Neuronal stem cell (in vitro differentiated cells): Measurements from ENCODE around the gene CDK5R1.
A peak's percentile ranks its signal among the peaks of the same experiment; 100 is the strongest.

Experiments used
- DNase-seq: peaks from one replicate; pipeline ENCODE4 v3.0.0-alpha.2; 2013; ENCODE audit warnings: low spot score
- H2AFZ ChIP-seq: one replicate; pipeline ENCODE4 v1.6.1; 2013; ENCODE audit warnings: mild to moderate bottlenecking, low read length, inconsistent platforms
- H2AK5ac ChIP-seq: 2 replicates; pipeline ENCODE4 v1.6.1; 2013; ENCODE audit warnings: low read depth, mild to moderate bottlenecking, inconsistent platforms, low read length, moderate library complexity, mixed read lengths
- H2BK120ac ChIP-seq: 2 replicates; pipeline ENCODE4 v1.6.1; 2013; ENCODE audit warnings: low read depth, mild to moderate bottlenecking, inconsistent platforms, low read length, moderate library complexity, mixed read lengths
- H2BK12ac ChIP-seq: one replicate; pipeline ENCODE4 v1.6.1; 2013; ENCODE audit warnings: low read length, inconsistent platforms
- H2BK15ac ChIP-seq: 2 replicates; pipeline ENCODE4 v1.6.1; 2013; ENCODE audit warnings: mild to moderate bottlenecking, low read length, inconsistent platforms, mixed read lengths
- H2BK5ac ChIP-seq: one replicate; pipeline ENCODE4 v1.6.1; 2013; ENCODE audit warnings: inconsistent platforms, mild to moderate bottlenecking, low read length, moderate library complexity
- H3K14ac ChIP-seq: one replicate; pipeline ENCODE4 v1.6.1; 2013; ENCODE audit warnings: low read length, inconsistent platforms
- H3K18ac ChIP-seq: 2 replicates; pipeline ENCODE4 v1.6.1; 2013; ENCODE audit warnings: low read length, inconsistent platforms
- H3K23ac ChIP-seq: 2 replicates; pipeline ENCODE4 v1.6.1; 2013; ENCODE audit warnings: low read depth, mild to moderate bottlenecking, mixed read lengths, low read length, inconsistent platforms; ENCODE audit not compliant: poor library complexity
- H3K27ac ChIP-seq: replicated peaks from 3 replicates; pipeline ENCODE4 v1.5.1; 2013; ENCODE audit warnings: low read length, inconsistent platforms
- H3K27me3 ChIP-seq, 3 experiments: 2 replicates each; pipeline ENCODE4 v1.6.1; 2013; ENCODE audit warnings: low read length in 3 of 3, mild to moderate bottlenecking in 2 of 3, inconsistent platforms in 1 of 3, low read depth in 1 of 3, mixed read lengths in 1 of 3, moderate library complexity in 1 of 3; ENCODE audit not compliant: control insufficient read depth in 3 of 3, insufficient read depth in 3 of 3
- H3K36me3 ChIP-seq, 2 donors: replicated peaks in 1 of 2; 2 replicates each; pipeline ENCODE4 v1.6.1; 2013; ENCODE audit warnings: low read length in 2 of 2; ENCODE audit not compliant: control insufficient read depth in 2 of 2, insufficient read depth in 2 of 2
- H3K4ac ChIP-seq: 2 replicates; pipeline ENCODE4 v1.6.1; 2013; ENCODE audit warnings: inconsistent platforms, mild to moderate bottlenecking, low read length, moderate library complexity
- H3K4me1 ChIP-seq, 2 donors: 1 replicate in 1 of 2; 2 replicates in 1 of 2; pipeline ENCODE4 v1.6.1; 2013; ENCODE audit warnings: low read length in 2 of 2, low read depth in 1 of 2; ENCODE audit not compliant: control insufficient read depth in 2 of 2, insufficient read depth in 1 of 2
- H3K4me2 ChIP-seq: one replicate; pipeline ENCODE4 v1.6.1; 2013; ENCODE audit warnings: mild to moderate bottlenecking, low read length, inconsistent platforms; ENCODE audit not compliant: insufficient read depth, poor library complexity, severe bottlenecking
- H3K4me3 ChIP-seq, 2 donors: 2 replicates each; pipeline ENCODE4 v1.5.1; 2013; ENCODE audit warnings: low read length in 2 of 2, mild to moderate bottlenecking in 2 of 2, inconsistent platforms in 1 of 2, moderate library complexity in 1 of 2
- H3K79me1 ChIP-seq: one replicate; pipeline ENCODE4 v1.6.1; 2013; ENCODE audit warnings: low read depth, mild to moderate bottlenecking, inconsistent platforms, low read length, moderate library complexity
- H3K9ac ChIP-seq: one replicate; pipeline ENCODE4 v1.6.1; 2013; ENCODE audit warnings: mild to moderate bottlenecking, low read depth, low read length, inconsistent platforms; ENCODE audit not compliant: poor library complexity
- H3K9me3 ChIP-seq, 2 donors: replicated peaks in 1 of 2; 2 replicates each; pipeline versions ENCODE3 to v1.6.1; 2013; ENCODE audit warnings: low read length in 2 of 2, mild to moderate bottlenecking in 2 of 2, inconsistent platforms in 1 of 2, low read depth in 1 of 2, mixed read lengths in 1 of 2, moderate library complexity in 1 of 2; ENCODE audit not compliant: control insufficient read depth in 2 of 2, insufficient read depth in 1 of 2
- H4K8ac ChIP-seq: one replicate; pipeline ENCODE4 v1.6.1; 2013; ENCODE audit warnings: low read depth, mild to moderate bottlenecking, inconsistent platforms, low read length, moderate library complexity
- H4K91ac ChIP-seq: one replicate; pipeline ENCODE4 v1.6.1; 2013; ENCODE audit warnings: low read length, low read depth, mild to moderate bottlenecking, inconsistent platforms; ENCODE audit not compliant: poor library complexity
- WGBS, 2 donors: extraction: QIAGEN DNeasy Blood & Tissue Kit; methylation state at CpG; one replicate each; pipeline ENCODE4 v1.1.7; 2013; ENCODE audit warnings: missing lambda C conversion rate in 2 of 2, mixed read lengths in 1 of 2; ENCODE audit not compliant: insufficient read length in 2 of 2, insufficient replicate concordance in 1 of 2; ENCODE audit errors: extremely low coverage in 2 of 2; 5-methylcytosine and 5-hydroxymethylcytosine counted together

CDK5R1 gene

DNA sequence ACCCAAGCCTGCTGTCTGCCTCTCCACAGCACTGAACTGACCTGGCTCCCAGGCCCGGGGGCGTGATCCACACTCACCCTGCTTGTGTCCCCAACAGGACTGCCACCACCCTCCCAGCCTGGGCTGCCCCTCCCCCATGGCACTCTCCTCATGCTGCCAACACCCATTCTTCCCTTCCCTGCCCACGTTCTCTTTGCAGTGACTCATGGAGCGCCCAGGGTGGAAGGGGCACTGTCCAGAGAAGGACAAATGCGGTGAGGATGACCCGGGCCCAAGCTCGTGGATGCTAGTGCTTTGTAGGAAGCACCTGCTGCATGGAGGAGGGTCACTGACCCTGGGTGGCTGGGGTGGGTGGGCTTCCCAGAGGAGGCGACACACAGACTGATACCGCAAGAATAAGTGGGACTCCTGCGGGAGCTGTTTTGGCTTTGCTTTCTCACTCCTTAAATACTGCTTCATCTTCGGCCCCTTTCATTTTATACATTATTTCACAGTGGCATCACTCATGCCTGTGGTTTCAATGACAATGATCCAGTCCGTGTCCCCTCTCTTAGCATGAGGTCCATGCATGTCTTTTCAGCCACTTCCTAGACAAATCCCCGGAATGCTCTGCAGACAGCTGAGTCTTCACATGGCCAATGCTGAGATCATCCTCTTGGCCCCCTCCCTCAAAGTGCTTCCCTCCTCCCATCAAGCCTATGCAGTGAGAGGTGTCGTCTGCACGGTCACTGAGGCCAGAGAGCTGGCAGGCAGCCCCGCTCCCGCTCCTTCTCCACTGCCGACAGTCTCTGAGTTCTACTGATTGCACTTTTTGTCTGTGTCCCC is 17.6 kb downstream of the CDK5R1 start:
- peak overlapping the region; percentile 6 for H3K23ac ChIP-seq

DNA sequence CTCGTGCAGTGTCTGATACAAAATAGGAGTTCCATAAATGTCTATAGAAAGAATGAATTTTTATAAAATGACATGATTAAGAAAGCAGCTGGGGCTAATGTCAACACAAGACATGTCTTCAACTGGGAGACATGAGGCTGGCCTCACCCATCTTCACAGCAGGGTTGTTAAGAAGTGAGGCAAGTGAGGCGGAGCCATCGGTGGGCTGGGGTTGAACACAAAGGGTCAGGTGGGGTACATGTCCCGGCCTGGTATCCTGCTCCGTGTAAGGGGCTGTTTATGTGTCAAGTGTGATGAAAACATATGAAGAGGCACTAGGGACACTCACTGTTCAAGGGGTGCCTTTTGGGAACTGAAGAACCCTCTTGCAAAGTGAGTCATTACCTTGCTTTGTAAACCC is 22.1 kb downstream of the CDK5R1 start:
- no peaks in the 10 kb centered on the region for H3K27me3 ChIP-seq
- H3K14ac ChIP-seq, result no peak overlapping the region
- H3K4me3 ChIP-seq, result no peak overlapping the region
- no peak overlapping the region for H4K8ac ChIP-seq
- no peak overlapping the region for H2BK5ac ChIP-seq
- H4K91ac ChIP-seq, result no peak overlapping the region
- H3K9me3 ChIP-seq, result peaks cover 0 to 12% of the 10 kb centered on the region in 2 donors
- no peak overlapping the region for H3K9ac ChIP-seq
- H3K4me1 ChIP-seq, result peaks cover 4 to 18% of the 10 kb centered on the region in 2 donors
- no peak overlapping the region for H3K23ac ChIP-seq
- H3K18ac ChIP-seq, result peak overlapping the region; percentile 44
- WGBS, 2 donors, result no CpG with 5 or more reads among the region's 5 CpGs
- no peak overlapping the region for H3K4ac ChIP-seq
- H2AK5ac ChIP-seq, result no peak overlapping the region
- no peak overlapping the region for H2BK15ac ChIP-seq
- no peak overlapping the region for H3K27ac ChIP-seq
- no peak overlapping the region for H2BK12ac ChIP-seq
- H2BK120ac ChIP-seq, result no peak overlapping the region
- no peak for DNase-seq
- H3K4me2 ChIP-seq, result no peak overlapping the region
- no peak overlapping the region for H2AFZ ChIP-seq
- H3K36me3 ChIP-seq, result no peaks in the 10 kb centered on the region
- H3K79me1 ChIP-seq, result no peaks in the 10 kb centered on the region

More for the DNA sequence above, 17.6 kb downstream of the CDK5R1 start:
- Histone ChIP-seq H3K4ac (no peak overlapping the region), H3K4me2 (no peak overlapping the region), H3K4me1 (peaks cover 2 to 15% of the 10 kb centered on the region in 2 donors), H2BK120ac (no peak overlapping the region), H3K36me3 (no peaks in the 10 kb centered on the region), H3K9me3 (peaks cover 0 to 17% of the 10 kb centered on the region in 2 donors), H2BK15ac (no peak overlapping the region), H3K14ac (peak overlapping the region; percentile 65), H3K27me3 (no peaks in the 10 kb centered on the region), H2BK12ac (peak overlapping the region; percentile 24), H2BK5ac (no peak overlapping the region), H2AFZ (peak overlapping the region; percentile 42), H3K9ac (peak overlapping the region; percentile 15), H4K8ac (peak overlapping the region; percentile 58), H3K18ac (peak overlapping the region; percentile 79), H2AK5ac (peak overlapping the region; percentile 29), H3K79me1 (no peaks in the 10 kb centered on the region), H4K91ac (no peak overlapping the region), H3K4me3 (no peak overlapping the region), H3K27ac (no peak overlapping the region)
- WGBS, 2 donors, result no CpG with 5 or more reads among the region's 18 CpGs
- no peak for DNase-seq

GRCh38 chr17:32510466-32510865 is 23.7 kb downstream of the CDK5R1 start:
- no peak overlapping the region for H4K8ac ChIP-seq
- WGBS, 2 donors, result no CpG with 5 or more reads among the region's 7 CpGs
- H3K4me3 ChIP-seq, result no peak overlapping the region
- H3K18ac ChIP-seq, result peak overlapping the region; percentile 65
- H3K79me1 ChIP-seq, result no peaks in the 10 kb centered on the region
- H2BK5ac ChIP-seq, result no peak overlapping the region
- no peaks in the 10 kb centered on the region for H3K27me3 ChIP-seq
- no peak overlapping the region for H3K27ac ChIP-seq
- no peak overlapping the region for H2AK5ac ChIP-seq
- peak overlapping the region; percentile 69 for H2AFZ ChIP-seq
- H3K9ac ChIP-seq, result no peak overlapping the region
- no peak overlapping the region for H3K14ac ChIP-seq
- H2BK120ac ChIP-seq, result no peak overlapping the region
- no peak for DNase-seq
- H3K9me3 ChIP-seq, result peaks cover 0 to 9% of the 10 kb centered on the region in 2 donors
- no peaks in the 10 kb centered on the region for H3K36me3 ChIP-seq
- no peak overlapping the region for H3K23ac ChIP-seq
- no peak overlapping the region for H3K4me2 ChIP-seq
- no peak overlapping the region for H2BK12ac ChIP-seq
- peak overlapping the region; percentile 70 for H2BK15ac ChIP-seq
- H3K4ac ChIP-seq, result no peak overlapping the region
- H4K91ac ChIP-seq, result no peak overlapping the region
- H3K4me1 ChIP-seq, result peaks cover 2 to 14% of the 10 kb centered on the region in 2 donors

GRCh38 chr17:32512328-32512727 is 25.5 kb downstream of the CDK5R1 start:
- Histone ChIP-seq H3K27ac (no peak overlapping the region), H3K4me2 (no peak overlapping the region), H3K79me1 (no peaks in the 10 kb centered on the region), H3K23ac (no peak overlapping the region), H2BK120ac (no peak overlapping the region), H3K4ac (no peak overlapping the region), H4K91ac (no peak overlapping the region), H3K14ac (no peak overlapping the region), H3K9me3 (no peaks in the 10 kb centered on the region), H2AFZ (no peak overlapping the region), H3K27me3 (no peaks in the 10 kb centered on the region), H3K9ac (no peak overlapping the region), H3K4me3 (no peak overlapping the region), H3K18ac (no peak overlapping the region), H3K36me3 (no peaks in the 10 kb centered on the region), H2BK15ac (no peak overlapping the region), H2AK5ac (no peak overlapping the region), H2BK5ac (no peak overlapping the region), H3K4me1 (peaks cover 12 to 29% of the 10 kb centered on the region in 2 donors), H2BK12ac (no peak overlapping the region), H4K8ac (no peak overlapping the region)
- no peak for DNase-seq
- no CpG with 5 or more reads among the region's 2 CpGs for WGBS, 2 donors
